HepG2 (cell line): Measurements from ENCODE around the gene MYLK.

Source experiments
- CEBPB ChIP-seq: IDR thresholded peaks from 2 replicates; pipeline ENCODE4 v1.6.1; 2011; ENCODE audit warnings: low read depth, low read length, improper control_type of control experiment, borderline replicate concordance
- CTCF ChIP-seq: sonication (generic); formaldehyde crosslinking; IDR thresholded peaks from 2 replicates; pipeline ENCODE4 v1.5.0; 2020; ENCODE audit warnings: mild to moderate bottlenecking, missing genetic modification reagents, moderate library complexity
- ELF1 ChIP-seq: sonication (generic); formaldehyde crosslinking; IDR thresholded peaks from 2 replicates; pipeline ENCODE4 v1.4.0; 2020; ENCODE audit warnings: missing genetic modification reagents
- JARID2 ChIP-seq: sonication (generic); formaldehyde crosslinking; IDR thresholded peaks from 2 replicates; pipeline ENCODE4 v1.8.1; 2023; ENCODE audit warnings: missing genetic modification reagents, inconsistent platforms; ENCODE audit not compliant: insufficient replicate concordance
- PHF20 ChIP-seq: sonication (generic); formaldehyde crosslinking; IDR thresholded peaks from 2 replicates; pipeline ENCODE4 v1.5.0; 2020; ENCODE audit warnings: mild to moderate bottlenecking, missing genetic modification reagents
- SOX6 ChIP-seq, 2 experiments: fragments of 450-650 bp in 1 of 2; sonication (generic) in 1 of 2; formaldehyde crosslinking in 1 of 2; IDR thresholded peaks; 2 replicates each; pipeline versions ENCODE4 v1.4.0 to v1.6.1; 2017 to 2020; ENCODE audit warnings: antibody characterized with exemption in 1 of 2, mild to moderate bottlenecking in 1 of 2, missing genetic modification reagents in 1 of 2
- SP1 ChIP-seq, 2 experiments: fragments of 450-650 bp in 1 of 2; sonication (generic) in 1 of 2; formaldehyde crosslinking in 1 of 2; IDR thresholded peaks; 2 replicates each; pipeline versions ENCODE4 v1.4.0 to v1.6.1; 2016 to 2020; ENCODE audit warnings: missing genetic modification reagents in 1 of 2
- TCF7 ChIP-seq: sonication (generic); IDR thresholded peaks from 2 replicates; pipeline ENCODE4 v1.6.1; 2016; ENCODE audit warnings: antibody characterized with exemption, low read depth
- ZFYVE20 ChIP-seq: sonication (generic); formaldehyde crosslinking; IDR thresholded peaks from 2 replicates; pipeline ENCODE4 v1.8.0; 2023; ENCODE audit warnings: low read depth, mild to moderate bottlenecking, moderate library complexity, missing genetic modification reagents, borderline replicate concordance
- ZMAT3 ChIP-seq: sonication (generic); formaldehyde crosslinking; conservative IDR thresholded peaks from 2 replicates; pipeline ENCODE4 v1.7.0; 2021; ENCODE audit warnings: missing genetic modification reagents
- TF ChIP-seq, protein P1 (sequence below): sonication (generic); formaldehyde crosslinking; IDR thresholded peaks from 2 replicates; pipeline ENCODE4 v1.8.1; 2023; ENCODE audit warnings: mild to moderate bottlenecking, inconsistent platforms, moderate library complexity, missing genetic modification reagents, borderline replicate concordance

DNA sequence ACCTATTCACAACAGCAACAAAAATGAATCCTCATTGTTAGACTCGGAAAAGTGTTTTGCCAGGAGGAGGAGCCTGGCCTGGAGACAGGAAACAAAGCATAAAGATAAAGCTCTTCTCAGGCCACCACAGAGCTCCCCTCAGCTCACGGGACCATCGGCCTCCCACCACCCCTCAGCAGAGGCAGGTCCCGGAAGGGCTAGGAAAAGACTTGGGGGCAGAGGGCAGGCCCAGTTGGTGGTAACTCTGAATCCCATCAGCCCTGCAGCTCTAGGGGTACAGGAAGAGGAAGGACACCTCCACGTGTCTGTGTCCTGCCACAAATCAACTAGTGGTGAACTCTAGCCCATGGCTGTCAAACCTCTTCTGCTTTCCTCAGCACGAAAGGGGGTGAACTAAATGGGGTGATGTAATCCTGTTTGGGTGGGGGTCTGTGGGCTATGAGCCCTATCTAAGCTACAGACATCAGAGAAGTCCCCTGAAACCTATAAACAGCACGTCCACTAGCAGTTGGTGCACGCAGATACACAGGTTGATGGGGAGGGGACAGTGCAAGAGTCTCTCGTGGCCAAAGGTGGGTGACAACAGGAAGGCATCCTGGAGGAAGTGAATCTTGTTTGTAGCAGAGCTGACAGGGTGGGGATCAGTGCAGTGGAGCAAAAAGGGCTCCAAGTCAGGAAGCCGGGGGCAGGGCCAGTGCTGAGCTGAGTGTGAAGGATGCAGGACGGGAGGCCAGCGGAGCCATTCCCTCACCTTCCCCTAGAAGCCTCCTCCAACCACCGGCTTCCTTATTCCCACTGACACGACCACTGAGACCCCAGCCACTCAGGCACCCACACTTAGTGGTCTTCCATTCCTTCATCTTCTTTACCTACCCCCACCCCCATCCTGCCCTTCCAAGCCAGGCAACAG is 188.1 kb downstream of the MYLK start:
- no peak for TF ChIP-seq SP1 (IDR thresholded peaks at IDR 0.05)
- no peak for TF ChIP-seq SP1 (CRISPR knock-in tag; IDR thresholded peaks at IDR 0.05)
- no peak for TF ChIP-seq CEBPB
- no peak for TF ChIP-seq PHF20 (CRISPR knock-in tag)
- TF ChIP-seq SOX6 (IDR thresholded peaks at IDR 0.05): no peak
- TF ChIP-seq SOX6 (CRISPR knock-in tag; IDR thresholded peaks at IDR 0.05): no peak
- TF ChIP-seq JARID2: no peak
- TF ChIP-seq CTCF (CRISPR knock-in tag): no peak
- no peak for TF ChIP-seq ZMAT3
- TF ChIP-seq ELF1 (CRISPR knock-in tag): no peak
- TF ChIP-seq, protein P1, sequence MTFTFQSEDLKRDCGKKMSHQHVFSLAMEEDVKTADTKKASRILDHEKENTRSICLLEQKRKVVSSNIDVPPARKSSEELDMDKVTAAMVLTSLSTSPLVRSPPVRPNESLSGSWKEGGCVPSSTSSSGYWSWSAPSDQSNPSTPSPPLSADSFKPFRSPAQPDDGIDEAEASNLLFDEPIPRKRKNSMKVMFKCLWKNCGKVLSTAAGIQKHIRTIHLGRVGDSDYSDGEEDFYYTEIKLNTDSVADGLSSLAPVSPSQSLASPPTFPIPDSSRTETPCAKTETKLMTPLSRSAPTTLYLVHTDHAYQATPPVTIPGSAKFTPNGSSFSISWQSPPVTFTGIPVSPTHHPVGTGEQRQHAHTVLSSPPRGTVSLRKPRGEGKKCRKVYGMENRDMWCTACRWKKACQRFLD (CRISPR knock-in tag): no peak
- no peak for TF ChIP-seq TCF7
- TF ChIP-seq ZFYVE20: no peak
